Right renal pelvis (tissue), 4 donors: ENCODE results near the gene HOXA5. TPM values are rescaled to one million over a fixed set of nuclear protein-coding genes. Genes with fewer than 3 reads are reported as not detected.

ENCODE experiments used
- DNase-seq, 4 donors: peaks; one replicate each; pipeline ENCODE4 v3.0.0-alpha.2; 2013; ENCODE audit warnings: low read depth in 4 of 4, low spot score in 3 of 4, missing footprints in 1 of 4
- polyA plus RNA-seq, 4 donors: library from polyadenylated mRNA; unstranded; fragments of 120-200 nt; gene quantifications; one replicate each; pipeline ENCODE4 v1.2.1, GENCODE V29; 2013; ENCODE audit not compliant: insufficient read length in 4 of 4

HOXA5 gene
- polyA plus RNA-seq, 4 donors, result 71.9 to 83.8 (median 78.1) TPM

DNA sequence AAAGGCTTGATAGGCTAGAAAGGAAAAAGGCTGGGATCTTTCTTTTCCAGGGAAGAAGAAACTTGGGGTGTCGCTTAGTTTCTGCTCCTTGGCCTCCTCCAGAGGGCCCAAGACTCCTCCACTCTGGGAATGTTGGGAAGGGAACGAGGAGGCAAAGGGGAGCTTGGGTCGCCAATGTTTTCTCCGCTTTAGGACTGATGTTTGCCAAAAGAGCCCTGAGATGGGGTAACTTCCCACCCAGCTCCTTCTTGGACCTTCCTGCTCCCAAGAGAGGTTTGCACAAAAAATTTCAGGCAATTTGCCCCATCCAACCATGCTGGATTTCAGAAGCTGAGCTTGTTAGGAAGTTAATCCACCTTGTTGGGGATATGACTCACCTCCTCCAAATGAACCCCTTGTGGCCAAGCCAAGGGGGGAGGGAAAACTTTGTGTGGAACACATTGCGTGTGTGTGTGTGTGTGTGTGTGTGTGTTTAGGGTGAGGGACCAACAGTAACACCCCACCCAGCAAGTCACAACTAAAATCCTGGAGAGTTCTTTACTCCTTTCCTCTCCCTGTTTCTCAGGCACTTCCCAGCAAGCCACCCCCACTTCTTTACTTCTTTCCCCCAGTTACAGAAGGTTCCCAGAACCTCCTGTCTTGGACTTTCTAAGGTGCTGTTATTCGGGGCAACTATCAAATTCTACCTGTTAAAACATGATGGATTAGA is 32.3 kb downstream of the HOXA5 start:
- DNase-seq, result no peak

DNA sequence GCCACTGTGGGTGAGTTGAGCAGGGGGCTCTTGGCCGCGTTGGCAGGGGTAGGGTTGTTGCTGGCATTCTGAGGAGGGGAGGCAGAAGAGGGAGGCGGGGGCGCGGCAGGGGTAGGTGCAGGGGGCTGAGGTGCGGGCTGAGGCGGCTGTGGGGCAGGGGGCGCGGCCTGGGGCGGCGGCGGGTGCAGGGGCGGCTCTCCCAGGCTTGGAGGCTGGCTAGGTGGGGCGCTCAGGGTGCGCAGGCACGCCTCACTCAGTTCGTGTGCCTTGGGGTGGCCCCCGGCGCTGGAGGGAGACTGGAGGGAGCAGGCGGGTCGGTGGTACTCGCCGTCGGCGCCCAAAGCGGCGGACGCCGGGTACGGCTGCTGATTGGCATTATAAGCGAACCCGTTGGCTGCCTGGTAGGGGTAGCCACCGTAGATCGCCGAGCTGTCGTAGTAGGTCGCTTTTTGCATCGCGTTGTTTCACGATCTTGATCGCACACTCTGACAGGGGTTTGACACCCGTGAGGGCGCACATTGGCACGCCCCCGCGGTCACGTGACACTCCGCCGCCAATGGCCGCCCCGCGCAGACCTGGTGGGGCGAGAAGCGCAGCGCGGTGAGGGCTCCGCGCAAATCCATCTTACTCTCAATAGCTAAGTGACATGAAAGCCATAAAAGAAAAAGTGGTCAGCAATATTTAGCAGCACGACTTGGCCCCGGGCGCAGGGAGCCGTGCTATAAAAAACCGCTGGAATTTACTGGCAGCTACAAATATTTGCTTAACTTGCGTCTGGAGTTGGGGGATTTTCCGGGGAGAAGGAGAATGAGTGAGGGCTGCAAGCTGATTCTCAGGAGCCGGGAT is 33.1 kb downstream of the HOXA5 start:
- DNase-seq, result no peak

DNA sequence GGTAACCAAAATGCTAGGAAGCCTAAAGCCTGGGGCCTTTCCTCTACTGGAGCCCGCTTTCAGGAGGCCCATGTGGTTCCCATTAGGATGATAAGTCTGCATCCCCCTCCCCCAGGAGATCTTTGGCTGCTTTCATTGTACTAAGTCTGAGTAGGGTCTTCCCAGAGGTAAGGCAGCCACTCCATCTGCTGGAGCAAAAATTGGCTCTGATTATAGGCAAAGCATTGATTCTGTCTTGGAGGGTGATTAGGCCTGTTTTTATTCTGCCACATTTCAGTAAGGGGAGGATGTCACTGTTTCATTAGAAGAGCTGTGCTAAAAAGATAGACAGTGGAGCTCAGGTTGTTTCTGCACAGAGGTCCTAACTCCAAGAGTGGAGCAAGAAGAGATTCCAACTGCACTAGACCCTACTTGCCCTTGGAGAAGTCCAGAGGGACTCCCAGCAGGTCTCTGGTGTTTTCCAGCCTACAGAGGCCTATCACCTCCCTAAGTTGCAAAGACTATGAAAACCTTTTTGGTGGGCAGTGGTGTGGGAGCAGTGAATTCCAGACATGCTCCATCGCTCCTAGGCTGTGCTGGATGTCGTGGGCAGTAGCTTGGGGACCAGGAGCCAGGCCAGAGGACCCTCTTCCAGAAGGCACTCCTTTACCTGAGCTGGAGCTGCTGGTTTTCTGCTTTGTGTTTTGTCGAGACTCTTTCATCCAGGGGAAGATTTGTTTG is 33.9 kb downstream of the HOXA5 start:
- no peak for DNase-seq

DNA sequence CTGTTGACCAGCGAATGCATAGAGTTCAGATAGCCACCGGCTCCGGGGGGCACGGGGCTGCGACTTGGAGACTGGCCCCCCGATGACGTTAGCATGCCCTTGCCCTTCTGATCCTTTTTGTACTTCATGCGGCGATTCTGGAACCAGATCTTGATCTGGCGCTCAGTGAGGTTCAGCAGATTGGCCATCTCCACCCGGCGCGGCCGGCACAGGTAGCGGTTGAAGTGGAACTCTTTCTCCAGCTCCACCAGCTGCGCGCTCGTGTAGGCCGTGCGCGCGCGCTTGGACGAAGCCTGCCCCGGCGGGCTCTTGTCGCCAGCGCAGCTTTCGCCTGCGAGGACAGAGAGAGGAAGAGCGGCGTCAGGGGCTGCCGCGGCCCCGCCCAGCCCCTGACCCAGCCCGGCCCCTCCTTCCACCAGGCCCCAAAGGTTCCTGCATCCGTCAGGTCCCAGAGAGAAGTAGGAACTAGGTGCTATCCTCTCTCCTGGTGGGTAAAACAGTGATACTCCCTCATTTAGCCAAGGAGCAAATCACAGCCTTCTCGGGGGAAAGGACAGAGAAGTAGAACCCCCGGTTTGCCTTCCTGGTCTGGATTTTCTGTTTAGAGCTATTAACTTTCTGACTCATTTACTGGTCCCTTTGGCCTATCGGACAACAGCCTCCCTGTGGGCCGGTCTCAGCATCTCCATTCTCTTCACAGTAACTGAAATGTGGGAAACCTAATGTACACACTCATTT is 34.9 kb downstream of the HOXA5 start:
- no peak for DNase-seq

DNA sequence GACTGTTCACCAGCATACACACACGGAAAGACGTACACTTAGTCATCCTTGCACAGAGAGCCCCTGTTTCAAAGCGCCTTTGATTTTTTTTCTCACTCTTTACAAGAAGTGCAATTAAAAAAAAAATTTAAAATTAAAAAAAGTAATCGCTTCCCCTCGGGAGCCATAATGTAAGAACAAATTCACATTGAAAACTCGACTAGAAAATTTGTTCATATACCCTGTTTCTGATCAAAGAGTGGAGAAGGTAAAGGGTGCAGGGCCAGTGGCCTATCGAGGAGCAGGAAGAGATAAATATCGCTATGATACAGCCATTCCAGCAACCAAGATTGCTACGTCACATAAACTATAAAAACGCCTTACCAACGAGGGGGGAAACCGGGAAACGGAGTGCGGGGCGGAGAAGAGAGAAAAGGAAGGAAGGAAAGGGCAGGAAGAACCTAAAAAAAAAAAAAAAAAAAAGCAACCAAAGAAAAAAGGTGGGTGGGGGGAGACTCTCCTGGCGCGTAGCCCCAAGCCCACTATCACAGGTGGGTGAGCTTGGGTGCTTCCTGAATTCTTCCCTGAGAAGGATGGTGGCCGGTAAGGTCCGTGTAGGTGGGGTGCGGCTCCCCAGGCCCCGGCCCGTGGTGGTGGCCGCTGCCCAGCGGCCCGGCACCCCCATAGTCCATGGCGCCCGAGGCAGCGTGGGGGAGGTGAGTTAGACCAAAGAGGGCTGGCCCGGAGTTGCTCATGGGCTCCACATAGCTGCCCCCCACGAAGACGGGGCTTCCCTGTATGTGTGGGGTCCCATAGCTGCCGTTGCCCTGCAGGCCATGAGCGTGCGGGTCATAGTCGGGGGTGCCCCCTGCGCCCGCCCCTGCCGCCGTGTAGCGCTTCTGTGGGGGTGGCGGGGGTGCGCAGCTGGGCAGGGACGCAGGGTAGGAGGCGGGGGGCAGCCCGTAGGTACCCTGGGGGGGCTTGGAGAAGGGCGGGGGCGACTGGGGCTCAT is 35.8 kb downstream of the HOXA5 start:
- no peak for DNase-seq

DNA sequence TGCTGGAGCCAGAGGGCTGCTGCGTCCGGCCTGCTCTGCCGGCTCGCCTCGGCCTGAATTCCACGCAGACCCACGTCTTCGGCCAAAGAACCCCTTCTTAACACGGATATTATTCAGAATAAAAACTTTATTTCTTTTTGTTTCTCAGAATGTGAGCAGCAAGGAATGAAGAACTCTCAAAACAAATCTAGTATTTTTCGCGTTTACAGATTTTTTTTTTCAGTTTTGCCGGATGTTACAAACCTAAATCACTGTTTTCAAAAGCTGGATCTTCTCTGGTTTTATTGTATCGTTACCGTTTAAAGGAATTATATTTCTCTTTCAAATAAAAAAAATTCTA is 36.6 kb downstream of the HOXA5 start:
- DNase-seq, result no peak

DNA sequence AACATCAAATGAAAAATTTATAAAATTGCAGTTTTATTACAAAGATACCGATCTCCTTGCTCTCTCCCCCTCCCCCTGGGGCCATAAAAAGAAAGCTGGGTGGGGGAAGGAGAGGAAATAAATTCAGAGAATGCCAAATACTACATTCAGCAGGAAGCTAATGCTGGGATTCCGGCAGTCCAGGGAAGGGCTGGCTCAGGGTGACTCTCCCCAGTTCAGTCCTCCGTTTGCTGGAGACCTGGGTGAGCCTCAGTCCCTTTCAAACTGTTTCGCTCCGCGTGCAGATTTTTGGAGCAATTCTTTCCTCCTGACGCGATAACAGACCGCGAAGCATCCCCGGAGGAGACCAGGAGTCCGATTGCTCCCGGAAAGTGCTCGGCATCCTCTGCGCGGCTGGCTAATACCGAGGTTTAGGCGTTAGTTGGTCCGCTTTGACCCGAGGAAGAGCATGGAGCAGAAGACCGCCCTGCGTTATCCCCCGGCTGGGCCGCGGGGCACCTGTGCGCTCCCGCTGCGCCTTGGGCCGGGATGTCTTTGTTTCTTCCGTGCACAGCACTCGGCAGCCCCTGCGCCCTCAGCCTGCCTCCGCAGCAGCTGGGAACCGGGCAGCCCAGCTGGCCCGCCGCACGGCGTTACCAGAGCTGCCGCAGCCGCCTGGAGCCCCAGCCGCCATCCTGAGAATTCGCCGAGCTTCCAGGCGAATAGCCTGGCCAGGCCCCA is 37.1 kb downstream of the HOXA5 start:
- DNase-seq, result peak in 1 of 4 donors; percentile 30

DNA sequence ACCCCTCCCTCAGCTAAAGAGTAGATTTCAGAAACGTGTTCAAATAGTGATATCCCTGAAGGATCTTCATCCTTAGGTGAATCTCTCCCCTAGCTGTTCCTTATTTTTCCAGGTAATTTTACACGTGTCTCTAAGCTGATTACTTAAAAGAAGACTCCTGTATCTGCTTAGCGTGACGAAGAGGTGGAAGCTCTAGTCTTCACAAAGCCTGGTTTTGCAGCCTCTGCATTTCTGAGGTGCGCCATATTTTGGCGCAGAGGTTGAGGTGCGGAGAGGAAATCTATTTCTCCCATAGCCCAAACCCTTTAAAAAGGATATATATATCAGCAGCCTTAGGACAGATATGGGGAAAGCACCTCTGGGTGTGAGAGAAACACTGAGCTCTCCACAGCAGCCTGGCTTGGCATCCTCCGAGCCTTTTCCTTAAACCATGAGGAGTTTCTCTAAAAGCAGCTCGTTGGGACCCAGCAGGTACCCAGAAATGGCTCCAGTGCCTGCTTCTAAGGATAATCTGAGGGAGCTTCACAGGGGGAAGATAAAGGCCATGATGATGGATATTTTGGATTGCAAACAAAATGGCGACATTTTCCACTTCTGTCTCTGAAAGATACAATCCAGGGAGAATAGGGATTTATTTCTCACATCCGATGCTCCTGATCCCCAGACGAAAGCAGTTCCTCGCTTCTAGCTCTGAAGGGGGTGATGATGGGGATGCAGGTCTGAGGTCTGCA is 38.0 kb downstream of the HOXA5 start:
- peak in 1 of 4 donors; percentile 21 for DNase-seq

DNA sequence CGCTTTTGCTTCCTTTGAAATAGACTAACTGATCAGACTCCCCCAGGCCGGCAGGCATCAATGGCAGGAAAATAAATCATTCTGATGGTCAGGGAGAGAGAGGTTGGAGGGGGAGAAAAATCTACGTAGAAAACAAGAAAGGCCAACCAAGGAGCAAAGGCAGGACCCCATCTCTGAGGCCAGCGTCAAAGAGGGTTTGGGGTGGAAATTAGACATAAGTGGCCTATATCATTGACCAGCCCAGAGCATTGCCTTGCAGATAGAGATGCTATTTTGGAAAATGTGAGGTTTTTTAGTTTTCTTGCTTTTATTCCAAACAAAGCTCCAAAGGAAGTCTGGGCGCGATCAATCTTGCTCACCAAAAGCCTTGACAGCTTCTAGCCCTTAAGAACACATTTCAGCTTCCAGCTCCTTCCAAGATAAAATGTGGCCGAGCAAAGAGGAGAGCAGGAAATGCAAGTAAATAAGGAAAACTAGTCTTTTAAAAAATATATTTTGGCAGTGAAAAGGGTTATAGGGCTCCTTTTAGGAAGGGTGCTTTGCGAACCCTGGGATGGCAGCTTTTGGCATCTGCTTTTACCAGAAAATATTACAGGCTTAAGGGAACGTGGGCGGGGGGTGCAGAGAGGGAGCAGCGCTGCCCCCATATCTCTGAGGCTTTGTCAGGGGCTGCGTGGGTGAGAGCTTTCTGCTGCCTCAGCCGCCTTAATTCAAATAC is 39.0 kb downstream of the HOXA5 start:
- peak in 3 of 4 donors; percentile 60 to 82 (median 68) for DNase-seq

DNA sequence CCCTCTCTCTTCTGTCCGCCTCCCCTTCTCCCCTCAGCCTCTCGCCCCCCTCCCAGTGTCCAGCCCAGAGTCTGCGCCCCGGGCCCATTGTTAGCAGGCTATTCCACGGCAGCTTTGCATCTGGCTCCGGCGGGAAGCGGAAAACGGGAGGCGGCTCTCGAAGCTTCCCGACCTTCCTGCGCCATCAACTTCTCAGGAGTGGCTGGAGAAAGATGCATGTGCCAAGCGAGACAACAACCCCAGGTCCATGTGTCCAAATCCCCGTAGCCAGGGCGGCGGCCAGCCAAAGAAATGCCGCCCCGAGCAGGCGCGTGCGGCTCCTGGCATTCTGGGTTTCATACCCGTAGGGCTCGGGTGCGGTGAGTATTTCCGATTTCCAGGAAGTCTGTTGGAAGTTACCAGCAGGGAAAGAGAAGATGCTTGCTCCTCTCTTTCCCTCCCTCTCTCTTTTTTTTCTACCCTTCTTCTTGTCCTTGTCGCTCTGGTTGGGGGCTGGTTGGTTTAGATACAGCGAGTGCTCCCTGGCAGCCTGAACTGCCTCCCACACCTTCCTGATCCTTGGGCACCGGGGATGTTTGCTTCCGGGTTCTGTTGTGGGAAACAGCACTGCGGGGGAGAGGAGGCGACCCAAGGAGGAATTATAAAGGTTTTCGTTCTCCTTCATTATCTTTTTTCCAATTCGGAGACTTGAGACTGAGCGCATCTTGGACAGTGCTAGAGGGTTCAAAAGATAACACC is 39.8 kb downstream of the HOXA5 start:
- DNase-seq, result peak in 3 of 4 donors; percentile 27 to 43 (median 38)

DNA sequence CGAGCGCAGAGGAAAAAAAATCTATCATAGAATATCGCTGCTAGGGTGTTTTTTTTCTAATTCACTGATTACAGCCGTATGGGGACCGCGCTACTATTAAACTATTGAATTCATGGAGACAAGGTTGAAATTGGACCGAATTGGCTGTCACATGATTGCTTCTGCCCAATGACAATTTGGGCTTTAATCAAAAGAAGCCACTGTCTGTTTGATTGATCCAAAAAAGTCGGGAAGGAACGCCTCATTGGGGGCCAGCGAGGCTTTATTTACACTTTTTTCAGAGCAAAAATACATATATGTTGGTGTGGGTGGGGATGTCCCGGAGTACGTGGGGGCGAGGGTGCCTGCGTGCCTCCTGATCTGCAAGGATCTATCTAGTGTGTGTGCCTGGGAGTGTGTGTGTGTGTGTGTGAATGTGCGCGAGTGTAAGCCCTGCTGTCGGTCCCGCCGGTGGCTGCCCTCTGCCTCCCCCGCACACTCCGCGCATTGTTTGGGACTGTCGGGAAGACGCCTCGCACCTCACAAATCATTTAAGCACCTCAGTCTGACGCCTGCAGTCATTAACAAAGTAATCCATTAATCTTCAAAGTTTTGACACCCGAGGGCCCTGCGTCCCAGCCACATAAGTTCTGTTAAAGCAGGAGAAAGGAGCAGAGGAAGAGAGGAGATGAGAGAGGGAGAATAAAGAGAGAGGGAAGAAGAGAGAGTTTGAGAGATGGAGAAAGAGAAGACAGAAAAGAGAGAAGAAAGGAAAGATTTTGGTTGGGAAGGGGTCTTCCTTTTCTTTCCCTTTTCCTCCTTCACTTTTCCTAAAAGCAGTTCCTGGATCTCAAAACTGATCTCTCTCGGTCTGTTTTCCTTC is 40.7 kb downstream of the HOXA5 start, which contains the start of gene HOXA2:
TSS of gene HOXA2 (minus strand) at position 103 of the 862 bp plus-strand sequence. CDS start 183 bp downstream, outside the sequence.
- peak in 3 of 4 donors; percentile 54 to 63 (median 59) for DNase-seq

DNA sequence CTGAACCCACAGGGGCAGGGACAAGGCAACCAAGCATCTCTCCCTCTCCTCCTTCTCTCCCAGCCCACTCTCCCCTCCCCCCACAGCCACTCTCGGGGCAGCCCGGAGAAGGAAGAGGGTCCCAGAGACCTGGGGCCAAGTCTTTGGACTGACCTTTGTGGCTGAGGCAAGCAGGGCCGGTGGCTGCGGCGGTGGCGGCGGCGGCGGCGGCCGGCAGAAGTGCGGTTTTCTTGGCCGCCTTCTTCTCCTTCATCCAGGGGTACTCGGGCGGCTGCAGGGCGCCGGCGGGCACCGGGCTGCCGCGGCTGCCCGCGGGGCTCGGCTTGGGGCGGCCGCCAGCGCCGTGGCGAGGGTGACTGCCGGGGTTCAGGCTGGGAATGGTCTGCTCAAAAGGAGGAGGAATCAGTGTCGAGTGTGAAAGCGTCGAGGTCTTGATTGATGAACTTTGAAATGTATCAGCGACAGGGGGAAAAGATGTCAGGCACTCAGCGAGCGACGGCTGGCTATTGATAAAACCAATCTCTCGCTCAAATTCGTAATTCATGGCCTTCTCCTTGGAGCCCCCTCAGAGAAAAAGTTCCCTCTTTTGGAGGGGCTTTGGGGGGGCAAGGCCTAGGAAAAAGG is 41.4 kb downstream of the HOXA5 start:
- DNase-seq, result peak in 1 of 4 donors; percentile 29

DNA sequence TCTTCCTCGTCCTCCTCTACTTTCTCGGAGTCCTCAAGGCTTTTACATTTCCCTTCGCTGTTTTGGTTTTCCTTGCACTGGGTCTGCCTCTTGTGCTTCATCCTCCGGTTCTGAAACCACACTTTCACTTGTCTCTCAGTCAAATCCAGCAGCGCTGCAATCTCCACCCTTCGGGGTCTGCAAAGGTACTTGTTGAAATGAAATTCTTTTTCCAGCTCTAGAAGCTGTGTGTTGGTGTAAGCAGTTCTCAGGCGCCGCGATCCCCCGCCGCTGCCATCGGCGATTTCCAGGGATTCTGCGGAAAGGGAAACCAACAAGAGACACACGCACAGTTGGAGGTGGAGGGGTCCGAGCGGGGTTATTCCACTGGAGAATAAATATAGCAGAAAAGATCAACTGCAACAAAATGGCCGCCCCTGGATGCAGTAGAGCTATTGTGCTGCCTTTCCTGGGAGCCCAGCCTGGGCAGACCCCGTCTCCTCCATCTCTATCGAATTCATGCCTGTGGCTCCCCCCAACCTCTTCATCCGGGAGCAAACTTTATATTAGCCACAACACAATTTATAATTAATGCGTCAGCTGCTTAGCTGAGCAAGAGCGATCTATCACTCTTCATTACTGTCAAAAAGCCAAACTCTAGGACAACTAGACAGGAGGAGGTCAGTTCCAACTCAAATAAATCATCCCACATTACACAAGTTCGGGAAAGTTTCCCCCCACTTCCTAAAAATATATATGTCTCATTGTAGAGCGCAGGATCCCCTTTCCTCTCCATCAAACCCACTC is 42.1 kb downstream of the HOXA5 start:
- peak in 3 of 4 donors; percentile 64 to 80 (median 67) for DNase-seq

DNA sequence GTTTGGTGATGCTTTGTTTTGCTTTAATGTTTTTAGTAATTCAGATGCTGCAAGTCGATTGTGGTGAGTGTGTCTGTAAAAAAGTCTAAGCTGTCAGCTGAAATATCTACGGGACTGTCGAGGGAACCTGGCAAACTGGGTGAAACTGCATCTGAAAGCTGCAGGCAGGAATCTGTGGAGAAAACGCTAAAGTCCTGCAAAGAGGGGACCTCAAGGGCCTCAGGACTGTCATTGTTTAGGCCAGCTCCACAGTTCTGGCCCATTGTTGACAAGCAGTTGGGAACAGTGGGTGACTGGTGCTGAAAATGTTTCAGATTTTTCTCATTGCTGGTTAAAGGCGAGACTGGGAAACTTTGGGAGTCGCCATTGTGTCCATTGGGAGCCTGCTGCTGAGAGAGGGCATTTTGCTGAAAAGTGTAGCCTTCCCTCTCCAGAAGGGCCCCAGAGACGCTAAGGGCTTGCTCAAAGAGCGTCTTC is 42.7 kb downstream of the HOXA5 start:
- peak in 2 of 4 donors; percentile 43 to 51 for DNase-seq
